Measurements from ENCODE around the gene ZNF143.

- TF ChIP-seq POLR2A (IDR thresholded peaks at IDR 0.05) = no peak
- TF ChIP-seq, protein P1, sequence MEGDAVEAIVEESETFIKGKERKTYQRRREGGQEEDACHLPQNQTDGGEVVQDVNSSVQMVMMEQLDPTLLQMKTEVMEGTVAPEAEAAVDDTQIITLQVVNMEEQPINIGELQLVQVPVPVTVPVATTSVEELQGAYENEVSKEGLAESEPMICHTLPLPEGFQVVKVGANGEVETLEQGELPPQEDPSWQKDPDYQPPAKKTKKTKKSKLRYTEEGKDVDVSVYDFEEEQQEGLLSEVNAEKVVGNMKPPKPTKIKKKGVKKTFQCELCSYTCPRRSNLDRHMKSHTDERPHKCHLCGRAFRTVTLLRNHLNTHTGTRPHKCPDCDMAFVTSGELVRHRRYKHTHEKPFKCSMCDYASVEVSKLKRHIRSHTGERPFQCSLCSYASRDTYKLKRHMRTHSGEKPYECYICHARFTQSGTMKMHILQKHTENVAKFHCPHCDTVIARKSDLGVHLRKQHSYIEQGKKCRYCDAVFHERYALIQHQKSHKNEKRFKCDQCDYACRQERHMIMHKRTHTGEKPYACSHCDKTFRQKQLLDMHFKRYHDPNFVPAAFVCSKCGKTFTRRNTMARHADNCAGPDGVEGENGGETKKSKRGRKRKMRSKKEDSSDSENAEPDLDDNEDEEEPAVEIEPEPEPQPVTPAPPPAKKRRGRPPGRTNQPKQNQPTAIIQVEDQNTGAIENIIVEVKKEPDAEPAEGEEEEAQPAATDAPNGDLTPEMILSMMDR (IDR thresholded peaks at IDR 0.05) = no peak
Measured at GRCh38 chr11:9569588-9570164, 108.9 kb downstream of the ZNF143 start.
